ENCODE results near the gene MARCKSL1. TPM values are rescaled to one million over a fixed set of nuclear protein-coding genes. Genes with fewer than 3 reads are reported as not detected.

Gene MARCKSL1
- total and polyA plus RNA-seq, 2 of the 8 experiments (the other 6 are each of a cell fraction or from before 2014, with no cell fraction given) = 536 to 558 TPM

DNA sequence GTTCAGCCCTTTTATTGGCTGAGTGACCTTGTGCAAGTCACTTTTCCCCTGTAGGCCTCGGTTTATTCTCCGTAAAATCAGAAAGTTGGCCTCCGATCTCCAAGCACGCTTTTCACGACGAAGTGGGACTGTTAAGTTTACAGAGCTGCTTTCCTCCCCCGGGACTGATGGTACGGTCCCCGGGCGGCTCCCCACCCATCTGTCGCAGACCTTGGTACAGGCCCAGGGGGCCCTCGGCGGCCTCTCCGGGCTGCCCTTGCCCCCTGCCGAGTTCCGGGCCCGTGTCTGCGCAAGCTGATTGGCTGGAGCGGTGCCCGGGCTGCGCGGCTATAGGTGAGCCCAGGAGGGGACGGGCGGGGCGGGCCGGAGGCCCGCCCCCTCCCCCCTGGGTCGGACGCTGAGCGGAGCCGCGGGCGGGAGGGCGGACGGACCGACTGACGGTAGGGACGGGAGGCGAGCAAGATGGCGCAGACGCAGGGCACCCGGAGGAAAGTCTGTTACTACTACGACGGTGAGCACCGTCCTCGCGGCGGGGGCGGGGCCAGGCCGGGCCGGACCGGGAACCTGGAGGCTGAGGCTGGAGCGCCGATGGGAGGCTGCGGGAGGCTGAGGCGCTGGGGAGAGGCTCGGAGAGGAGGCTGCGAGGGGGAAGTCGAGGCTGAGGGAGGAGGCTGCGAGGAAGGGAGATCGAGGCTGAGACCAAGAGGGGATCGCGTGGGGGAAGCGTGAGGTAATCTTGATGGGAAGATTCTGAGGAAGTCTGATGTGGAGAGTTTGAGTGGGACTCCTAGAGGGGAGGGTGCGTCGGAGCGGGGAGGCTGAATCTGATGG lies 44.1 kb downstream of the MARCKSL1 start, which contains the start of gene HDAC1 (continued):
- TF ChIP-seq KDM4A (IDR thresholded peaks at IDR 0.05; ENCODE audit: low read depth, low read length, severe bottlenecking) (peak; percentile 98), ASH2L (IDR thresholded peaks at IDR 0.05; ENCODE audit: low read length) (peak; percentile 75), PHF8 (conservative IDR thresholded peaks at IDR 0.05; ENCODE audit: low read depth, low read length) (peak; percentile 84), GTF2F1 (IDR thresholded peaks at IDR 0.05; ENCODE audit: borderline replicate concordance, low read depth, low read length) (no peak), SIRT6 (IDR thresholded peaks at IDR 0.05; ENCODE audit: low read length) (no peak), RAD21 (IDR thresholded peaks at IDR 0.05 in 1 of 2, conservative IDR thresholded peaks at IDR 0.05 in 1 of 2; ENCODE audit: low read depth in 2 of 2, low read length in 2 of 2) (no peak), SP4 (IDR thresholded peaks at IDR 0.05; ENCODE audit: low read length) (peak; percentile 74), SIX5 (IDR thresholded peaks at IDR 0.05; ENCODE audit: low read depth, low read length) (no peak), SP1 (IDR thresholded peaks at IDR 0.05; ENCODE audit: low read depth, low read length) (0 out of 2 replicates have a peak, but pooled peaks have one; percentile 32), BRCA1 (IDR thresholded peaks at IDR 0.05; ENCODE audit: low read depth, low read length) (no peak), SRF (IDR thresholded peaks at IDR 0.05; ENCODE audit: low read depth, low read length) (no peak), NRF1 (IDR thresholded peaks at IDR 0.05; ENCODE audit: low read depth, low read length) (no peak), POLR2AphosphoS5 (IDR thresholded peaks at IDR 0.05; ENCODE audit: low read depth, low read length) (peak; percentile 47; the same call in 1 of the 2 replicates), TAF7 (optimal IDR thresholded peaks at IDR 0.05; ENCODE audit: borderline replicate concordance, low read depth, low read length) (peak; percentile 62), KDM5A (IDR thresholded peaks at IDR 0.05; ENCODE audit: low read length) (peak; percentile 51; the same call in 1 of the 2 replicates), CTBP2 (IDR thresholded peaks at IDR 0.05; ENCODE audit: borderline replicate concordance, insufficient read depth, insufficient read length, low read length) (no peak)
- TF ChIP-seq, protein P1, sequence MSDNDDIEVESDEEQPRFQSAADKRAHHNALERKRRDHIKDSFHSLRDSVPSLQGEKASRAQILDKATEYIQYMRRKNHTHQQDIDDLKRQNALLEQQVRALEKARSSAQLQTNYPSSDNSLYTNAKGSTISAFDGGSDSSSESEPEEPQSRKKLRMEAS (IDR thresholded peaks at IDR 0.05) = 0 out of 2 replicates have a peak, but pooled peaks have one; percentile 20
- TF ChIP-seq, protein P2, sequence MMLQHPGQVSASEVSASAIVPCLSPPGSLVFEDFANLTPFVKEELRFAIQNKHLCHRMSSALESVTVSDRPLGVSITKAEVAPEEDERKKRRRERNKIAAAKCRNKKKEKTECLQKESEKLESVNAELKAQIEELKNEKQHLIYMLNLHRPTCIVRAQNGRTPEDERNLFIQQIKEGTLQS (IDR thresholded peaks at IDR 0.05; ENCODE audit: insufficient read depth, low read depth, low read length) = no peak
- TF ChIP-seq, protein P3, sequence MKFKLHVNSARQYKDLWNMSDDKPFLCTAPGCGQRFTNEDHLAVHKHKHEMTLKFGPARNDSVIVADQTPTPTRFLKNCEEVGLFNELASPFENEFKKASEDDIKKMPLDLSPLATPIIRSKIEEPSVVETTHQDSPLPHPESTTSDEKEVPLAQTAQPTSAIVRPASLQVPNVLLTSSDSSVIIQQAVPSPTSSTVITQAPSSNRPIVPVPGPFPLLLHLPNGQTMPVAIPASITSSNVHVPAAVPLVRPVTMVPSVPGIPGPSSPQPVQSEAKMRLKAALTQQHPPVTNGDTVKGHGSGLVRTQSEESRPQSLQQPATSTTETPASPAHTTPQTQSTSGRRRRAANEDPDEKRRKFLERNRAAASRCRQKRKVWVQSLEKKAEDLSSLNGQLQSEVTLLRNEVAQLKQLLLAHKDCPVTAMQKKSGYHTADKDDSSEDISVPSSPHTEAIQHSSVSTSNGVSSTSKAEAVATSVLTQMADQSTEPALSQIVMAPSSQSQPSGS (IDR thresholded peaks at IDR 0.05; ENCODE audit: low read length) = no peak
- TF ChIP-seq, protein P4, sequence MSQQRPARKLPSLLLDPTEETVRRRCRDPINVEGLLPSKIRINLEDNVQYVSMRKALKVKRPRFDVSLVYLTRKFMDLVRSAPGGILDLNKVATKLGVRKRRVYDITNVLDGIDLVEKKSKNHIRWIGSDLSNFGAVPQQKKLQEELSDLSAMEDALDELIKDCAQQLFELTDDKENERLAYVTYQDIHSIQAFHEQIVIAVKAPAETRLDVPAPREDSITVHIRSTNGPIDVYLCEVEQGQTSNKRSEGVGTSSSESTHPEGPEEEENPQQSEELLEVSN (IDR thresholded peaks at IDR 0.05) = 0 out of 2 replicates have a peak, but pooled peaks have one; percentile 15

Data from H1 (cell line).